SK-N-SH treated with all-trans-retinoic acid at 6 μM for 48 hours (cell line): ENCODE data around the gene CACNA2D4.

Experiments used
- ATAC-seq: fragments of 200-7000 bp; cut with Tn5 transposase; 3 replicates; pipeline ENCODE4 v1.9.1; 2020; ENCODE audit warnings: mild to moderate bottlenecking, moderate library complexity
- ARNTL ChIP-seq: fragments of 450-650 bp; formaldehyde crosslinking; IDR thresholded peaks from 2 replicates; pipeline ENCODE4 v1.5.0; 2020; ENCODE audit warnings: low read depth, mild to moderate bottlenecking, moderate library complexity, borderline replicate concordance
- BACH2 ChIP-seq: fragments of 250-450 bp; sonication (Bioruptor Pico); IDR thresholded peaks from 2 replicates; pipeline ENCODE4 v1.9.0; 2021; ENCODE audit warnings: mild to moderate bottlenecking, borderline replicate concordance
- CSDC2 ChIP-seq: fragments of 250-450 bp; sonication (Bioruptor Pico); IDR thresholded peaks from 2 replicates; pipeline ENCODE4 v1.5.0; 2020; ENCODE audit warnings: mild to moderate bottlenecking, moderate library complexity
- ESRRG ChIP-seq: fragments of 250-450 bp; sonication (Bioruptor Pico); IDR thresholded peaks from 2 replicates; pipeline ENCODE4 v1.6.1; 2021; ENCODE audit warnings: mild to moderate bottlenecking
- ISL1 ChIP-seq: fragments of 250-450 bp; sonication (Bioruptor Pico); IDR thresholded peaks from 2 replicates; pipeline ENCODE4 v2.1.2; 2022; ENCODE audit warnings: mild to moderate bottlenecking, moderate library complexity
- OSR1 ChIP-seq: fragments of 250-450 bp; sonication (Bioruptor Pico); IDR thresholded peaks from 2 replicates; pipeline ENCODE4 v1.8.0; 2022; ENCODE audit warnings: moderate library complexity, mild to moderate bottlenecking, inconsistent platforms
- PPARA ChIP-seq: fragments of 250-450 bp; sonication (Bioruptor Pico); IDR thresholded peaks from 2 replicates; pipeline ENCODE4 v1.5.0; 2020; ENCODE audit warnings: mild to moderate bottlenecking, borderline replicate concordance
- RARB ChIP-seq: fragments of 250-450 bp; sonication (Bioruptor Pico); IDR thresholded peaks from 2 replicates; pipeline ENCODE4 v1.8.0; 2021; ENCODE audit warnings: mild to moderate bottlenecking, moderate library complexity
- SNAI2 ChIP-seq: fragments of 250-450 bp; sonication (Bioruptor Pico); IDR thresholded peaks from 2 replicates; pipeline ENCODE4 v1.5.0; 2020; ENCODE audit warnings: mild to moderate bottlenecking, moderate library complexity
- TCF4 ChIP-seq: fragments of 250-450 bp; sonication (Bioruptor Pico); IDR thresholded peaks from 2 replicates; pipeline ENCODE4 v1.8.0; 2021; ENCODE audit warnings: mild to moderate bottlenecking, moderate library complexity, borderline replicate concordance
- ZC3H10 ChIP-seq: fragments of 250-450 bp; sonication (Bioruptor Pico); IDR thresholded peaks from 2 replicates; pipeline ENCODE4 v1.5.1; 2021; ENCODE audit warnings: mild to moderate bottlenecking, moderate library complexity
- ZFP3 ChIP-seq: fragments of 250-450 bp; sonication (Bioruptor Pico); IDR thresholded peaks from 2 replicates; pipeline ENCODE4 v1.5.0; 2020; ENCODE audit warnings: mild to moderate bottlenecking, moderate library complexity
- ZFP30 ChIP-seq: fragments of 450-650 bp; formaldehyde crosslinking; IDR thresholded peaks from 2 replicates; pipeline ENCODE4 v1.5.0; 2022; ENCODE audit warnings: mild to moderate bottlenecking, moderate library complexity
- ZNF565 ChIP-seq: fragments of 450-650 bp; formaldehyde crosslinking; conservative IDR thresholded peaks from 2 replicates; pipeline ENCODE4 v1.5.0; 2020; ENCODE audit warnings: low read depth, mild to moderate bottlenecking, moderate library complexity
- ZNF70 ChIP-seq: fragments of 450-650 bp; formaldehyde crosslinking; IDR thresholded peaks from 2 replicates; pipeline ENCODE4 v1.5.0; 2020; ENCODE audit warnings: mild to moderate bottlenecking, moderate library complexity
- ZNF8 ChIP-seq: fragments of 450-650 bp; formaldehyde crosslinking; IDR thresholded peaks from 2 replicates; pipeline ENCODE4 v1.5.0; 2020; ENCODE audit warnings: mild to moderate bottlenecking, moderate library complexity
- TF ChIP-seq, protein P1 (sequence below): fragments of 250-450 bp; sonication (Bioruptor Pico); IDR thresholded peaks from 2 replicates; pipeline ENCODE4 v1.8.0; 2020; ENCODE audit warnings: mild to moderate bottlenecking, moderate library complexity, borderline replicate concordance
- TF ChIP-seq, protein P2 (sequence below): fragments of 250-450 bp; sonication (Bioruptor Pico); IDR thresholded peaks from 2 replicates; pipeline ENCODE4 v1.5.1; 2020; ENCODE audit warnings: low read depth, mild to moderate bottlenecking, moderate library complexity
- TF ChIP-seq, protein P3 (sequence below): fragments of 250-450 bp; sonication (Bioruptor Pico); IDR thresholded peaks from 2 replicates; pipeline ENCODE4 v1.5.0; 2020; ENCODE audit warnings: mild to moderate bottlenecking, moderate library complexity
- TF ChIP-seq, protein P4 (sequence below): fragments of 250-450 bp; sonication (Bioruptor Pico); IDR thresholded peaks from 2 replicates; pipeline ENCODE4 v1.8.0; 2021; ENCODE audit warnings: low read depth, mild to moderate bottlenecking, moderate library complexity, borderline replicate concordance

Gene CACNA2D4

DNA sequence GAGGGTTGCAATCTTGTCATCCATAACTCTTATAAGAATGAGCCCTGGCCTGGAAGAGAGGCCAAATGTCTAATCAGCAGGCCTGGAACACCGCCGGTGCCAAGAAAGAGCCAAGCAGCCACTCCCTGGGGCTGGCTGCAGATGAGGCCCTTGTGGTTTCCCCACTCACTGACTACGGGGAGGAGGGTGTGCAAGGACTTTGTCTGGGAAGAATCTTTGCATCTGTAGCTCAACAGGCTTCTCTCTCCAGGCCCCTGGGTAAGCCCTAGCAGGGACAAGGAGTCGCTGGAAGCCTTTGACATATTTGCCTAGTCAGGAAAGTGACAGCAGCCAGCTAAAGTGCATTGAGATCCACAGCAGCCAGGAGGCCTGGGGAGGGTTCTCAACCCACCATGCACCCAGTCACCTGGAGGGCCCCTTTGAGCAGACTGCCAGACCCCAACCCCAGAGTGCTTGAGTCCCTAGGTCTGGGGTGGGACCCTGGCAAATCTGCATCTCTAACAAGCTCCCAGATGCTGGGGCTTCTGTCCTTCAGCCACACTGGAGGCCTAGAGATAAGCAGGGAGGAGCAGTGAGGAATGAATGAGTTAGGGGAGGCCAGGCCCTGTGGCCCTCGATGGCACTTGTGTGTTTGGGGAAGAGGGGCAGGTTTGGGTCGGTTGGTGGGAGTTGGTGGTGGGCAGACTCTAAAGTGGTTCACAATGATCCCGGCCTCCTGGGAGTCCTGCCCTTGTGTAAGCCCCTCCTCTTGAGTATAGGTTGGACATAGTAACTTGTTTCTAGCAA is 112.0 kb downstream of the CACNA2D4 start:
- no peak for ATAC-seq

DNA sequence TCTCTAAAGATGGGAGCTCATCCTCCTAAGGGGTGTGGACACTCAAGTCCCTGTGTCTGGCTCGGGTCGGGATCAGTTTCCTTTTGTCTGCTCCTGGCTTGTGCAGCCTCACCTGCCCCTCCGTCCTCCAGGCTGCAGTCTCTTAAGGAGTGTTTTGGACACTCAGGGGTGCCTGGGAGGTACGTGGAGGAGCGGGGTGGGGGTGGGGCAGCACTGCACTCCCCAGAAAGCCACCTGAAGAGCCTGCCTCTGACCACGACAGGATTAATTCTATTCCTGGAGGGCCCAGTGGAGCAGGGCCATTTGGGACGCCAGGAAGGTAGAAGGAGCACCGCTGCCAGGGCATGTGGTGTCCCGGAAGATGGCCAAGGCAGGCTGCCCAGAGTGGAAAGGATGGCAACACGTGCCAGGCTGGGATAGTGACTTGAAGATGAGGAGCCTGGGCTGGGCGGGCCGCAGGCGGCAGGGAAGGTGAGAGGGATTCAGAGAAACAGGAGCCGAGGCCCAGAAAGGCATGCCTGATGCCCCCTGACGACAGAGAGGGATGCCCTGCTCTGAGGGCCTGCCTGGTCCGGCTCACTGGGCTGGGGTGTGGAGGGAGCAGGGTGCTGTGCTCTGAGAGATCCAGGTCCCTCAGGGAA is 112.9 kb downstream of the CACNA2D4 start:
- no peak for ATAC-seq
- TF ChIP-seq ZC3H10 (CRISPR knock-in tag) = no peak
- no peak for TF ChIP-seq SNAI2
- no peak for TF ChIP-seq ESRRG
- TF ChIP-seq BACH2 (CRISPR knock-in tag) = no peak
- TF ChIP-seq, protein P1, sequence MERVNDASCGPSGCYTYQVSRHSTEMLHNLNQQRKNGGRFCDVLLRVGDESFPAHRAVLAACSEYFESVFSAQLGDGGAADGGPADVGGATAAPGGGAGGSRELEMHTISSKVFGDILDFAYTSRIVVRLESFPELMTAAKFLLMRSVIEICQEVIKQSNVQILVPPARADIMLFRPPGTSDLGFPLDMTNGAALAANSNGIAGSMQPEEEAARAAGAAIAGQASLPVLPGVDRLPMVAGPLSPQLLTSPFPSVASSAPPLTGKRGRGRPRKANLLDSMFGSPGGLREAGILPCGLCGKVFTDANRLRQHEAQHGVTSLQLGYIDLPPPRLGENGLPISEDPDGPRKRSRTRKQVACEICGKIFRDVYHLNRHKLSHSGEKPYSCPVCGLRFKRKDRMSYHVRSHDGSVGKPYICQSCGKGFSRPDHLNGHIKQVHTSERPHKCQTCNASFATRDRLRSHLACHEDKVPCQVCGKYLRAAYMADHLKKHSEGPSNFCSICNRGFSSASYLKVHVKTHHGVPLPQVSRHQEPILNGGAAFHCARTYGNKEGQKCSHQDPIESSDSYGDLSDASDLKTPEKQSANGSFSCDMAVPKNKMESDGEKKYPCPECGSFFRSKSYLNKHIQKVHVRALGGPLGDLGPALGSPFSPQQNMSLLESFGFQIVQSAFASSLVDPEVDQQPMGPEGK (CRISPR knock-in tag) = no peak
- no peak for TF ChIP-seq ISL1 (CRISPR knock-in tag)
- TF ChIP-seq, all 23 proteins: peak for 0

More for the DNA sequence above, 112.0 kb downstream of the CACNA2D4 start:
- TF ChIP-seq PPARA (CRISPR knock-in tag) = no peak
- no peak for TF ChIP-seq OSR1
- no peak for TF ChIP-seq RARB (CRISPR knock-in tag)
- TF ChIP-seq, protein P2, sequence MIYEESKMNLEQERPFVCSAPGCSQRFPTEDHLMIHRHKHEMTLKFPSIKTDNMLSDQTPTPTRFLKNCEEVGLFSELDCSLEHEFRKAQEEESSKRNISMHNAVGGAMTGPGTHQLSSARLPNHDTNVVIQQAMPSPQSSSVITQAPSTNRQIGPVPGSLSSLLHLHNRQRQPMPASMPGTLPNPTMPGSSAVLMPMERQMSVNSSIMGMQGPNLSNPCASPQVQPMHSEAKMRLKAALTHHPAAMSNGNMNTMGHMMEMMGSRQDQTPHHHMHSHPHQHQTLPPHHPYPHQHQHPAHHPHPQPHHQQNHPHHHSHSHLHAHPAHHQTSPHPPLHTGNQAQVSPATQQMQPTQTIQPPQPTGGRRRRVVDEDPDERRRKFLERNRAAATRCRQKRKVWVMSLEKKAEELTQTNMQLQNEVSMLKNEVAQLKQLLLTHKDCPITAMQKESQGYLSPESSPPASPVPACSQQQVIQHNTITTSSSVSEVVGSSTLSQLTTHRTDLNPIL (CRISPR knock-in tag) = no peak
- TF ChIP-seq ARNTL = no peak
- TF ChIP-seq ZNF70 (CRISPR knock-in tag) = no peak
- no peak for TF ChIP-seq ZNF8 (CRISPR knock-in tag)

DNA sequence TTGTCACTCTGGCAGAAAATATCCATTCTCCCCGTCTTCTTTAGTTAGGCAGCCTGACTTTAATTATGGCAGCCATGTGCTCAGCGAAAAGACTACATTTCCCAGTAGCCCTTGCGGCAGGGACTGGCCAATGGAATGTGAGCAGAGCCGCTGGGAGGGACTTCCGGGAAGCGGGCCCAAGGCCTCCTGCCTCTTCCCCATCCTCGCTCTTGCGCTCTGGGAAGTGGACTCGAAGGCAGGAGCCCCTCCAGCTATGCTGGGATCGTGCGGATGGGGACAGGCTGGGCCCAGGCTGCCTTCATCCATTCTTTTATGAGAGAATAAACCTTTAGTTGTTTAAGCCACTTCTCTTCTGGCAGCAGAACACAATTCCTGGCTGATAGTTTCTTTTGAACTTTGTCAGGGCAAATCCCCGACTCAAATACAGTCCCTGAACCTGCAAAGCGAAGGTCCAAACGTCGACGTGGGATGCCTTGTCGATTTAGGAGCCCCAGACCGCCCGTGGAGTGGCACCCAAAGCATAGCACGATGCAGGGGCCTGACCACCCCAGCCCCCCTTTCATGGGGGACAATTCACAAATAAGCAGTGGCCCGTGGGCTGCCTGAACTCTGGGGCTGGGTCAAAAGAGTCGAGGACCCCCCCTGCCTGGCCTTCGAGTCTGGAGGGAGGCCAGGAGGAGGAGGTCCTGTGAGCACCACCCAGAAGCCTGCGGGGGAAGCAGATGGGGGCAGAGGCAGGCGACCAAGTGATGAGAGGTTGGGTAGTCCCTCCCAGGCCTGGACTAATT is 113.7 kb downstream of the CACNA2D4 start:
- TF ChIP-seq, protein P3, sequence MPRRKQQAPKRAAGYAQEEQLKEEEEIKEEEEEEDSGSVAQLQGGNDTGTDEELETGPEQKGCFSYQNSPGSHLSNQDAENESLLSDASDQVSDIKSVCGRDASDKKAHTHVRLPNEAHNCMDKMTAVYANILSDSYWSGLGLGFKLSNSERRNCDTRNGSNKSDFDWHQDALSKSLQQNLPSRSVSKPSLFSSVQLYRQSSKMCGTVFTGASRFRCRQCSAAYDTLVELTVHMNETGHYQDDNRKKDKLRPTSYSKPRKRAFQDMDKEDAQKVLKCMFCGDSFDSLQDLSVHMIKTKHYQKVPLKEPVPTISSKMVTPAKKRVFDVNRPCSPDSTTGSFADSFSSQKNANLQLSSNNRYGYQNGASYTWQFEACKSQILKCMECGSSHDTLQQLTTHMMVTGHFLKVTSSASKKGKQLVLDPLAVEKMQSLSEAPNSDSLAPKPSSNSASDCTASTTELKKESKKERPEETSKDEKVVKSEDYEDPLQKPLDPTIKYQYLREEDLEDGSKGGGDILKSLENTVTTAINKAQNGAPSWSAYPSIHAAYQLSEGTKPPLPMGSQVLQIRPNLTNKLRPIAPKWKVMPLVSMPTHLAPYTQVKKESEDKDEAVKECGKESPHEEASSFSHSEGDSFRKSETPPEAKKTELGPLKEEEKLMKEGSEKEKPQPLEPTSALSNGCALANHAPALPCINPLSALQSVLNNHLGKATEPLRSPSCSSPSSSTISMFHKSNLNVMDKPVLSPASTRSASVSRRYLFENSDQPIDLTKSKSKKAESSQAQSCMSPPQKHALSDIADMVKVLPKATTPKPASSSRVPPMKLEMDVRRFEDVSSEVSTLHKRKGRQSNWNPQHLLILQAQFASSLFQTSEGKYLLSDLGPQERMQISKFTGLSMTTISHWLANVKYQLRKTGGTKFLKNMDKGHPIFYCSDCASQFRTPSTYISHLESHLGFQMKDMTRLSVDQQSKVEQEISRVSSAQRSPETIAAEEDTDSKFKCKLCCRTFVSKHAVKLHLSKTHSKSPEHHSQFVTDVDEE = peak; percentile 65; the same call in 1 of the 2 replicates
- TF ChIP-seq ZFP30 (CRISPR knock-in tag) = no peak
- ATAC-seq = peak; percentile 97

DNA sequence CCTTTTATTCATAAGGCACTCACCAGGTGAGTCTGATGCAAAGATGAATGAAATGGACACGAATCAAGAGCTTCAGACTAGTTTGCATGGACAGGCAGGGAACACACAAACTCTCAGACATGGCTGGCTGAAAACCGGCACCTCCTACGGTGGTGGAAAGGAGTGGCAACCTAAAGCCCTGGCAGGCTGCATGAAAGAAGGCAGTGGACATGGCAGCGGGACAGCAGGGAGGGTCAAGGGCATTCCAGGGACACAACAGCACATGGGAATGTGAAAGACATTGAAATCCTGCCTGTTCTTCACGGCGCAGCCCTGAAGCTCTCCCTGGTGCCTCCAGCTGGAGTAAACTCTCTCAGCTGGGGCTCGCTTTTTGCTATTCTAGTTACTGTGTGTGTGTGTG is 114.7 kb downstream of the CACNA2D4 start:
- ATAC-seq = no peak
- TF ChIP-seq PPARA (CRISPR knock-in tag) (no peak), ZNF8 (CRISPR knock-in tag) (no peak), CSDC2 (CRISPR knock-in tag) (no peak), TCF4 (CRISPR knock-in tag) (no peak), BACH2 (CRISPR knock-in tag) (no peak), ESRRG (no peak), ZNF565 (no peak), ZNF70 (CRISPR knock-in tag) (no peak), ZFP3 (no peak)
- TF ChIP-seq, protein P4, sequence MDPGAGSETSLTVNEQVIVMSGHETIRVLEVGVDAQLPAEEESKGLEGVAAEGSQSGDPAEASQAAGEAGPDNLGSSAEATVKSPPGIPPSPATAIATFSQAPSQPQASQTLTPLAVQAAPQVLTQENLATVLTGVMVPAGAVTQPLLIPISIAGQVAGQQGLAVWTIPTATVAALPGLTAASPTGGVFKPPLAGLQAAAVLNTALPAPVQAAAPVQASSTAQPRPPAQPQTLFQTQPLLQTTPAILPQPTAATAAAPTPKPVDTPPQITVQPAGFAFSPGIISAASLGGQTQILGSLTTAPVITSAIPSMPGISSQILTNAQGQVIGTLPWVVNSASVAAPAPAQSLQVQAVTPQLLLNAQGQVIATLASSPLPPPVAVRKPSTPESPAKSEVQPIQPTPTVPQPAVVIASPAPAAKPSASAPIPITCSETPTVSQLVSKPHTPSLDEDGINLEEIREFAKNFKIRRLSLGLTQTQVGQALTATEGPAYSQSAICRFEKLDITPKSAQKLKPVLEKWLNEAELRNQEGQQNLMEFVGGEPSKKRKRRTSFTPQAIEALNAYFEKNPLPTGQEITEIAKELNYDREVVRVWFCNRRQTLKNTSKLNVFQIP (CRISPR knock-in tag) = no peak
- TF ChIP-seq, protein P3 = no peak
